Ishikawa (cell line): ENCODE results near the gene SH2D7.

ENCODE experiments used
- CEBPB ChIP-seq: IDR thresholded peaks from 2 replicates; pipeline ENCODE4 v1.6.1; 2012
- CREB1 ChIP-seq: IDR thresholded peaks from 2 replicates; pipeline ENCODE4 v1.6.1; 2012; ENCODE audit warnings: low read depth
- EP300 ChIP-seq: IDR thresholded peaks from 2 replicates; pipeline ENCODE4 v1.6.1; 2012; ENCODE audit warnings: borderline replicate concordance
- TAF1 ChIP-seq: IDR thresholded peaks from 2 replicates; pipeline ENCODE4 v1.6.1; 2012; ENCODE audit warnings: low read depth, mild to moderate bottlenecking
- TEAD4 ChIP-seq: IDR thresholded peaks from 2 replicates; pipeline ENCODE4 v1.6.1; 2012
- YY1 ChIP-seq: IDR thresholded peaks from 2 replicates; pipeline ENCODE4 v1.6.1; 2012; ENCODE audit warnings: low read depth
- ZBTB7A ChIP-seq: IDR thresholded peaks from 2 replicates; pipeline ENCODE4 v1.6.1; 2012; ENCODE audit warnings: low read depth
- TF ChIP-seq, protein P1 (sequence below): IDR thresholded peaks from 2 replicates; pipeline ENCODE4 v1.6.1; 2012; ENCODE audit warnings: low read depth, mild to moderate bottlenecking
- TF ChIP-seq, protein P2 (sequence below): IDR thresholded peaks from 2 replicates; pipeline ENCODE4 v1.6.1; 2012

DNA sequence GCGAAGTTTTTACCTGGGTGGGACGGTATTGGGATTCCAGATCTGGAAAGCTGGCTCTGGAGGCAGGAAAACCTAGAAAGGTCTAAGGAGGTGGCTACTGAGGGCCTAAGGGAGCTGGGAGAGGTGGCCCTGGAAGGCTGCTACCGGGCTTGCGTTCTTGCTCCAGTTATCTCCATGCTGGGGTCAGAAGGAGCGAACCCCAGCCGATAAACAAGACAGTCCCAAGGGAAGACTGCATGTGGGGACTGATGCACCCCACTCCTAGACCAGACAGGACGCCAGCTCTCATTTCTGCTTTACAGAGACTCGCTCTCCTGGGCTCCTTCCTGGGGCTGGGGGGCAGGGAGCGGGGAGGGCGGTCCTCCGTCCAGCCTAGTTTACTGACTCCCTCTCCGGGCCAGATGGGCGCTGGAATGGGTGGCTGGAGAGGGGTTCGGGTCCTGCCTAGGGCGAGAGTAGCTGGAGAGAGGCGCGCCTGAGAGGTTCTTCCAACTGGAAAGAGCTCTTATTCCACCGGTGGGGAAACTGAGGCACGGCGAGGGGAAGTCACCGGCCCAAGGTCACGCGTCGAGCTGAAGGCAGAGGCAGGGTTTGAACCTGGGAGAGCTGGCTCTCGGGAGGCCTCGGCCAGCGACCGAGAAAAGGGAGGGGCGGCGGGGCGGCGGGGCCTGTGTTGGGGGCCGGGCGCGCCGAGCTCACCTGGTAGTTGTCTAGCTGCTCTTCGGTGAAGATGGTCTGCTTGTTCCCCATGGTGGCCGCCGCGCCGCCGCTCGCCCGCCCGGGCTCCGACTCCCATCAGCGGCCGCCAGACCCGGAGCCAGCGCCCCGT is 38.3 kb downstream of the SH2D7 start:
- no peak for TF ChIP-seq YY1
- no peak for TF ChIP-seq CEBPB
- TF ChIP-seq TAF1: no peak
- TF ChIP-seq, protein P1, sequence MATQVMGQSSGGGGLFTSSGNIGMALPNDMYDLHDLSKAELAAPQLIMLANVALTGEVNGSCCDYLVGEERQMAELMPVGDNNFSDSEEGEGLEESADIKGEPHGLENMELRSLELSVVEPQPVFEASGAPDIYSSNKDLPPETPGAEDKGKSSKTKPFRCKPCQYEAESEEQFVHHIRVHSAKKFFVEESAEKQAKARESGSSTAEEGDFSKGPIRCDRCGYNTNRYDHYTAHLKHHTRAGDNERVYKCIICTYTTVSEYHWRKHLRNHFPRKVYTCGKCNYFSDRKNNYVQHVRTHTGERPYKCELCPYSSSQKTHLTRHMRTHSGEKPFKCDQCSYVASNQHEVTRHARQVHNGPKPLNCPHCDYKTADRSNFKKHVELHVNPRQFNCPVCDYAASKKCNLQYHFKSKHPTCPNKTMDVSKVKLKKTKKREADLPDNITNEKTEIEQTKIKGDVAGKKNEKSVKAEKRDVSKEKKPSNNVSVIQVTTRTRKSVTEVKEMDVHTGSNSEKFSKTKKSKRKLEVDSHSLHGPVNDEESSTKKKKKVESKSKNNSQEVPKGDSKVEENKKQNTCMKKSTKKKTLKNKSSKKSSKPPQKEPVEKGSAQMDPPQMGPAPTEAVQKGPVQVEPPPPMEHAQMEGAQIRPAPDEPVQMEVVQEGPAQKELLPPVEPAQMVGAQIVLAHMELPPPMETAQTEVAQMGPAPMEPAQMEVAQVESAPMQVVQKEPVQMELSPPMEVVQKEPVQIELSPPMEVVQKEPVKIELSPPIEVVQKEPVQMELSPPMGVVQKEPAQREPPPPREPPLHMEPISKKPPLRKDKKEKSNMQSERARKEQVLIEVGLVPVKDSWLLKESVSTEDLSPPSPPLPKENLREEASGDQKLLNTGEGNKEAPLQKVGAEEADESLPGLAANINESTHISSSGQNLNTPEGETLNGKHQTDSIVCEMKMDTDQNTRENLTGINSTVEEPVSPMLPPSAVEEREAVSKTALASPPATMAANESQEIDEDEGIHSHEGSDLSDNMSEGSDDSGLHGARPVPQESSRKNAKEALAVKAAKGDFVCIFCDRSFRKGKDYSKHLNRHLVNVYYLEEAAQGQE: no peak
- TF ChIP-seq CREB1: no peak
- TF ChIP-seq EP300: no peak
- no peak for TF ChIP-seq ZBTB7A
- TF ChIP-seq TEAD4: no peak
- TF ChIP-seq, protein P2, sequence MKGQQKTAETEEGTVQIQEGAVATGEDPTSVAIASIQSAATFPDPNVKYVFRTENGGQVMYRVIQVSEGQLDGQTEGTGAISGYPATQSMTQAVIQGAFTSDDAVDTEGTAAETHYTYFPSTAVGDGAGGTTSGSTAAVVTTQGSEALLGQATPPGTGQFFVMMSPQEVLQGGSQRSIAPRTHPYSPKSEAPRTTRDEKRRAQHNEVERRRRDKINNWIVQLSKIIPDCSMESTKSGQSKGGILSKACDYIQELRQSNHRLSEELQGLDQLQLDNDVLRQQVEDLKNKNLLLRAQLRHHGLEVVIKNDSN: no peak
